ENCODE data around the gene QTRT2. TPM values are rescaled to one million over a fixed set of nuclear protein-coding genes. Genes with fewer than 3 reads are reported as not detected.

The QTRT2 gene
- total RNA-seq = 22.2 TPM
- long read RNA-seq, full-length matches to known transcripts = 11 of 23 reads
- long read RNA-seq, partial matches to known transcripts = 2 of 23 reads
- long read RNA-seq, other reads (novel, unspliced or antisense) = 10 of 23 reads

DNA sequence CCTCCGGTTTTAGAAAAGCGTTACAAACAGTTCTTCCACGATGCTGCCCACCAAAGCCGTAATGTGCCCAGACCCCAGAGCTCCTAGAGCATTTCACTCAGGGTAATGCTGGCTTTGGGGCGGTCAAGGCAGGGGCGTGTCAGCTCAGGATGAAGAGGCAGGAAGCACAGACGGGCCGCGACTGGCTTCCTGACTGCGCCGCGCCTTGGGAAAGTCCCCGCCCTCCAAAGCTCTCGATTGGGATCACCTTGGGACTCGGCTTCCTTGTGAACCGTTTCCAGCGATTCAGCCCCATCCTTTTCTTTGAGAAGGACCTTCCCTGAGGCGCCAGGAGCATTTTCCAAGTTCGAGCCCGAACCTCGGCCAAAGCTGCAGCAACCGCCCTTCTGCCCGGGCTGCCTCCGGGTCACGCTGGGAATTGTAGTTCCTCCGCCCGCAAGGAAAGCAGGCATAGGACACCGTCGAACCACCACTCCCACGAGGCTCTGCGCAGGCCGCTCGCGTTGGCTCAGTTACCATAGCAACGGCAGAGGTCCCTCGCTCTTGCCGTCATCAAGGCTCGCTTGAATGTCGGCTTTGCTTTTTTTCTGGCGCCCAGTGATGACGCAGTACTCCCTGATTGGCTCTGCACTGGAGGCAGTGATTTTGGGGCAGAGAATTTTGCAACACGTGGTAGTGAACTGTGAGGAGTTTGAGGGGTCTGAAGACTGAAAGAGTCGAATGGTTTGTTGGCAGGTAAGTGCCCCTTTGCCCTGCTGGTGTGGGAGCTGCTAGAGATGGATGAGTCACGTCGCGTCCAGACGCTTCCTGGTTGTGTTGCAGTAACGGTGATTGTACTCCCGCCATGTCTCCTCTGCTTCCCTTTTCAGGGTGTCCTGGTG lies at the start of gene QTRT2, which contains the start of gene CCDC191:
Gene QTRT2, plus strand, starts transcription at position 608 of the 881 bp plus-strand sequence. CDS start 8,521 bp downstream, outside the sequence.
Gene CCDC191, minus strand, starts transcription at position 397 of the 881 bp plus-strand sequence. Its CDS starts 60 bp downstream, at position 337.
- peak; percentile 99 for DNase-seq
- Histone ChIP-seq H3K9me3 (no peaks in the 10 kb centered on the region), H3K4me3 (peak within 1 kb of the TSS; percentile 87), H3K27me3 (ENCODE audit: low read depth) (no peaks in the 10 kb centered on the region), H3K27ac (peak within 1 kb of the TSS; percentile 86), H3K4me1 (peaks cover 22% of the 10 kb centered on the region), H3K36me3 (peaks cover 8% of the 10 kb centered on the region)
- peak; percentile 100 for ATAC-seq
- no peak for TF ChIP-seq CTCF (IDR thresholded peaks at IDR 0.05)
- intact Hi-C loops (cut with DNase I) = no loop called here

- Histone ChIP-seq H3K36me3 (peaks cover 6% of the 10 kb centered on the region), H3K4me1 (no peaks in the 10 kb centered on the region), H3K27ac (no peak overlapping the region), H3K9me3 (no peaks in the 10 kb centered on the region), H3K4me3 (no peak overlapping the region), H3K27me3 (ENCODE audit: low read depth) (no peaks in the 10 kb centered on the region)
- intact Hi-C loops (cut with DNase I) = no loop called here
- no peak for ATAC-seq
- no peak for TF ChIP-seq CTCF (IDR thresholded peaks at IDR 0.05)
- DNase-seq = no peak
Measured at GRCh38 chr3:114011059-114011797, 45.3 kb upstream of the QTRT2 start.

- ATAC-seq (no peak), DNase-seq (no peak)
- Histone ChIP-seq H3K27me3 (ENCODE audit: low read depth) (no peaks in the 10 kb centered on the region), H3K36me3 (peaks cover 5% of the 10 kb centered on the region), H3K4me3 (no peak overlapping the region), H3K27ac (no peak overlapping the region), H3K4me1 (no peaks in the 10 kb centered on the region), H3K9me3 (no peaks in the 10 kb centered on the region)
- no peak for TF ChIP-seq CTCF (IDR thresholded peaks at IDR 0.05)
- intact Hi-C loops (cut with DNase I) = no loop called here
Measured at GRCh38 chr3:114014211-114014610, 42.3 kb upstream of the QTRT2 start.

DNA sequence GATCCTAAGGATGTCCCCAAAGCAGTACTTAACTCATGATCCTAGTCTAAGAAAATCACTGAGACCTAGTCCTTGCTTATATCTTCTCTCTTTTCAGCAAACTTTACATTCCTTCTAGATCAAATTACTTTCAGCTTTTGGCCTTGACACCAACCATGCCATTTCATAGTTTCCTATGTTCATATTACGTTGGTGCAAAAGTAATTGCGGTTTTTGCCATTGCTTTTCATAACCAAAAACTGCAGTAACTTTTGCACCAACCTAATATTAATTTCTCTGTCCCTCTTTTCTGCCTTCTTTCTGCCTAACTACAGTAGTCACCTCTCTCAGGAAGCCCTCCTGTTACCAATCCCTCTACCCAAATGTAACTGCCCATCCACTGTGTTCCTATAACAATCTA lies 37.1 kb upstream of the QTRT2 start:
- Histone ChIP-seq H3K4me1 (no peaks in the 10 kb centered on the region), H3K9me3 (no peaks in the 10 kb centered on the region), H3K36me3 (no peaks in the 10 kb centered on the region), H3K4me3 (no peak overlapping the region), H3K27me3 (ENCODE audit: low read depth) (no peaks in the 10 kb centered on the region), H3K27ac (no peak overlapping the region)
- no peak for DNase-seq
- no peak for ATAC-seq
- intact Hi-C loops (cut with DNase I) = no loop called here
- TF ChIP-seq CTCF (IDR thresholded peaks at IDR 0.05) = no peak

DNA sequence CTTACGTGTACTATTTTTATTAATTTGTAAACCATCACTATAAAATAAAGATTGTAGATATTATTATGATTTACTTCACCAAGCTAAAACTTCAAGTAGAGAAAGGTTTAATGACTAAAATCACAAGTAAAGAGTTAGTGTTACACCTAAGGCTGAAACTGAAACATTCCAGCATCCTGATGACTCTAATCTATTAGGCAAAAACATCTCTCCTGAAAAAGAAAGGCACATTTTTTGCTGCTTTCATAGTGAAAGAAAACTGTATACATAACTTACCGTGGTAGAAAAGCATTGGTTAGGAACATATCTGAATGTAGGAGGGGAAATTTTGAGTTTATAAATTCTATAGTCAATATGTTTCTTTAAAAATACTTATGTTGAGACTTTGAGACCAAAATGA lies 35.6 kb upstream of the QTRT2 start:
- Histone ChIP-seq H3K27ac (no peak overlapping the region), H3K9me3 (no peaks in the 10 kb centered on the region), H3K4me3 (no peak overlapping the region), H3K27me3 (ENCODE audit: low read depth) (no peaks in the 10 kb centered on the region), H3K4me1 (no peaks in the 10 kb centered on the region), H3K36me3 (no peaks in the 10 kb centered on the region)
- intact Hi-C loops (cut with DNase I) = no loop called here
- no peak for TF ChIP-seq CTCF (IDR thresholded peaks at IDR 0.05)
- ATAC-seq = no peak
- no peak for DNase-seq

Measured in lower lobe of right lung (tissue), 2 donors.